Measurements from ENCODE around the gene LHX8.

The LHX8 gene

DNA sequence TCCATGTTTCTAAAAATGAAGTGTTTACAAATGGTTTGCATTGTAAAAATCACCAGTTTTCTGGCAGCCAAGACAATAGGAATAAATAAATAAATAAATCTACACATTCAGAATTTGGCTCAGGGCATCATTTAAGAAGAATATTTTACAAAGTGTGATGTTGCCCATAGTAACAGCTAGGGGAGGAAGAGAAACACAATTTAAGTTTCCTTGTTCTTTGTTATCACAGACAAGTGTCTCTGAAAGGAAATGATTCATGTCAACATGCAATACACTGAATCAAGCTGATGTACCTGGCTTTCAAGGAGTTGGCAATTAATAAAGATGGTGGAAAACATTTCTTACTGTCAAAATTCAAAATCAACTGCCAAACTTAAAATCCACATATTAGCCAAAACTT is 74.7 kb downstream of the LHX8 start:
- DNase-seq = no peak
